GM12874 (cell line): ENCODE data around the gene COP1.

Source experiments
- CTCF ChIP-seq: IDR thresholded peaks from 2 replicates; pipeline ENCODE4 v1.5.1; 2011; ENCODE audit warnings: low read depth, mild to moderate bottlenecking, control low read depth, low read length, moderate library complexity; ENCODE audit not compliant: insufficient read depth

COP1 gene

GRCh38 chr1:176195547-176195946, 11.5 kb downstream of the COP1 start:
- TF ChIP-seq CTCF = no peak

GRCh38 chr1:176193663-176194062, 13.4 kb downstream of the COP1 start:
- no peak for TF ChIP-seq CTCF

- TF ChIP-seq CTCF = no peak
Measured at GRCh38 chr1:176193023-176193422, 14.1 kb downstream of the COP1 start.

- no peak for TF ChIP-seq CTCF
Measured at GRCh38 chr1:176188604-176189003, 18.5 kb downstream of the COP1 start.

- no peak for TF ChIP-seq CTCF
Measured at GRCh38 chr1:176187001-176187400, 20.1 kb downstream of the COP1 start.

GRCh38 chr1:176183618-176184017, 23.5 kb downstream of the COP1 start:
- no peak for TF ChIP-seq CTCF

- TF ChIP-seq CTCF = no peak
Measured at GRCh38 chr1:176178316-176178715, 28.8 kb downstream of the COP1 start.

GRCh38 chr1:176177764-176178163, 29.3 kb downstream of the COP1 start:
- no peak for TF ChIP-seq CTCF
